Suprapubic skin (tissue), 4 donors: ENCODE measurements around the gene CHDH. TPM values are rescaled to one million over a fixed set of nuclear protein-coding genes. Genes with fewer than 3 reads are reported as not detected.
A peak's percentile ranks its signal among the peaks of the same experiment; 100 is the strongest.

Experiments
- DNase-seq, 2 donors: peaks; one replicate each; pipeline ENCODE4 v3.0.0-alpha.2; 2019; ENCODE audit warnings: low spot score in 2 of 2
- H3K27ac ChIP-seq: fragments of 200-600 bp; sonication (generic); one replicate; pipeline ENCODE4 v1.5.1; 2019
- H3K27me3 ChIP-seq: fragments of 200-600 bp; sonication (generic); one replicate; pipeline ENCODE4 v1.5.1; 2019
- H3K36me3 ChIP-seq: fragments of 200-600 bp; sonication (generic); one replicate; pipeline ENCODE4 v1.5.1; 2019
- H3K4me1 ChIP-seq: fragments of 200-600 bp; sonication (generic); one replicate; pipeline ENCODE4 v1.5.1; 2019
- H3K4me3 ChIP-seq: fragments of 200-600 bp; sonication (generic); one replicate; pipeline ENCODE4 v1.5.1; 2019; ENCODE audit warnings: mild to moderate bottlenecking
- H3K9me3 ChIP-seq: fragments of 200-600 bp; sonication (generic); one replicate; pipeline ENCODE4 v1.5.1; 2019
- EP300 ChIP-seq: sonication (generic); formaldehyde crosslinking; IDR thresholded peaks from one replicate; pipeline ENCODE4 v1.6.1; 2017; ENCODE audit warnings: antibody characterized with exemption
- POLR2A ChIP-seq, 2 donors: fragments of 450-650 bp; IDR thresholded peaks; one replicate each; pipeline ENCODE4 v1.6.1; 2017; ENCODE audit warnings: antibody characterized with exemption in 2 of 2, mild to moderate bottlenecking in 2 of 2, moderate library complexity in 2 of 2
- POLR2AphosphoS5 ChIP-seq, 3 donors: sonication (generic); formaldehyde crosslinking; IDR thresholded peaks; one replicate each; pipeline ENCODE4 v1.6.1; 2017; ENCODE audit warnings: antibody characterized with exemption in 3 of 3
- WGBS: methylation state at CpG from one replicate; pipeline ENCODE4 v1.1.5; 2018; 5-methylcytosine and 5-hydroxymethylcytosine counted together
- total RNA-seq, 4 donors: library from RNA; depleted of rRNA; stranded (reverse); fragments of >200 nt; gene quantifications; one replicate each; pipeline ENCODE4 v1.1.0, GENCODE V29; 2016
- TF ChIP-seq, protein P1 (sequence below), 2 donors: fragments of 200-600 bp in 1 of 2; fragments of 450-650 bp in 1 of 2; sonication (generic) in 1 of 2; IDR thresholded peaks; one replicate each; pipeline ENCODE4 v1.5.1; 2016 to 2019; ENCODE audit warnings: antibody characterized with exemption in 2 of 2, mild to moderate bottlenecking in 1 of 2, moderate library complexity in 1 of 2

CHDH gene
- total RNA-seq, 4 donors from 2014 or later = 6.0 to 26.4 (median 9.3) TPM

DNA sequence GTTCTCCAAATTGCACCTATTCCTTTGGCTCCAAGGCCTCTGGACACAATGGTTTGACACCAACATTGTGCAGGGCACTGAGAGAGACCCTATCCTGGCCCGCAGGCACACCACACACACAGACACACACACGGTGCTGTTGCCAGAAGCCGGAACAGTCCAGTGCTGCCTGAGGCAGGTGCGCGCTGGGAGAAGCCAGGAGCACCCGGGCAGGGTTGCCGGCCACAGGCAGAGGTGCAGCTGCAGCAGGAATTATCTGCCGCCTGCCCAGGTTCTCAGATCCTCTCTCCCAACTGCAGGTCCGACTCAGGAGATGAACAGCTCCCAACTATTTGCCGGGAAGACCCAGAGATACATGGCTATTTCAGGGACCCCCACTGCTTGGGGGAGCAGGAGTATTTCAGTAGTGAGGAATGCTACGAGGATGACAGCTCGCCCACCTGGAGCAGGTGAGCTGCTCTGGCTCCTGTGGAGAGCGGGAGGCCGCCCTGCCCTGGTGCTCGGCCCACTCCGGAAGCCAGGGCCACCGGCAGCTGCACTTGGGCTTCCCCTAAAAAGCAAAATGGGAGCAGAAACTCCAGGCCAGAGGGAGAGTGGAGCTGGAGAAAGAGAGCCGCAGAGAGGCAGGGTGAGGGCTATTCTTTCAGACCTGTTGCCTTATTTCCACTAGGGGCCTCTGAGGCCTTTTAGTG, 42.9 kb downstream of the CHDH start:
- peaks cover 15% of the 10 kb centered on the region for H3K4me1 ChIP-seq
- no peak overlapping the region for H3K27ac ChIP-seq
- TF ChIP-seq EP300 (no peak), POLR2A (IDR thresholded peaks at IDR 0.05) (no peak), POLR2AphosphoS5 (IDR thresholded peaks at IDR 0.05) (no peak)
- TF ChIP-seq, protein P1, sequence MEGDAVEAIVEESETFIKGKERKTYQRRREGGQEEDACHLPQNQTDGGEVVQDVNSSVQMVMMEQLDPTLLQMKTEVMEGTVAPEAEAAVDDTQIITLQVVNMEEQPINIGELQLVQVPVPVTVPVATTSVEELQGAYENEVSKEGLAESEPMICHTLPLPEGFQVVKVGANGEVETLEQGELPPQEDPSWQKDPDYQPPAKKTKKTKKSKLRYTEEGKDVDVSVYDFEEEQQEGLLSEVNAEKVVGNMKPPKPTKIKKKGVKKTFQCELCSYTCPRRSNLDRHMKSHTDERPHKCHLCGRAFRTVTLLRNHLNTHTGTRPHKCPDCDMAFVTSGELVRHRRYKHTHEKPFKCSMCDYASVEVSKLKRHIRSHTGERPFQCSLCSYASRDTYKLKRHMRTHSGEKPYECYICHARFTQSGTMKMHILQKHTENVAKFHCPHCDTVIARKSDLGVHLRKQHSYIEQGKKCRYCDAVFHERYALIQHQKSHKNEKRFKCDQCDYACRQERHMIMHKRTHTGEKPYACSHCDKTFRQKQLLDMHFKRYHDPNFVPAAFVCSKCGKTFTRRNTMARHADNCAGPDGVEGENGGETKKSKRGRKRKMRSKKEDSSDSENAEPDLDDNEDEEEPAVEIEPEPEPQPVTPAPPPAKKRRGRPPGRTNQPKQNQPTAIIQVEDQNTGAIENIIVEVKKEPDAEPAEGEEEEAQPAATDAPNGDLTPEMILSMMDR (IDR thresholded peaks at IDR 0.05) = no peak
- 96% methylated on average over 12 of the region's 18 CpGs for WGBS
- H3K9me3 ChIP-seq = no peaks in the 10 kb centered on the region
- DNase-seq = peak in 1 of 2 donors; percentile 60
- H3K4me3 ChIP-seq = no peak overlapping the region
- no peaks in the 10 kb centered on the region for H3K36me3 ChIP-seq
- no peaks in the 10 kb centered on the region for H3K27me3 ChIP-seq

DNA sequence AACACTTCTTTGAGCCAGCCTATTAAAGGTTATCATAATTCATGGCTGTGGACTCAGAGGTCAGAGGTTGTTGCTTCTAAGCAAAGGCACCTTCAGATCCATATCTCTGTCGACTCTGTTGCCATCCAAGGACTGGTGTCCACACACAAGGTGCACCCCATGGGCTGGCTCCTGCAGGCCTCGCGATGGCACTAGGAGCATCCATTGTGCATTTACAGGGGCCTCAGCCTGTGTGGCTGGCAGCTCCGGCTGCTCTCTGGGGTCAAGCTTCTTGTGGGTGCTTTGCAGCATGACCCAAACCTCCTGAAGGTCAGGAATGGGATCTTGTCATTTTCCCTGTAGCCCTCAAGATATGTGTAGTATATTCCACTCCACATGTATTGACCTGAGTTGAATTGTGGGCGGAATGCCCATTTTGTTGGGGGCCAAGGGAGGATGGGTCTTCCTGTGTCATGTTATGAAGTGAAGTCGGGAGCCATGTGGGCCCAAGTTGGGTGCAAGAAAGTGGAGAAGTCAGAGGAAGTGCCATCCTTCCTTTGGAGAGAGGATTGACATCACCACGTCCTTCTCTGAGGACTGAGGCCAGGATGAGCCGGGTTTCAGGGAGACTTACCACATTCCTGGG, 43.9 kb downstream of the CHDH start:
- H3K27me3 ChIP-seq = no peaks in the 10 kb centered on the region
- no peaks in the 10 kb centered on the region for H3K36me3 ChIP-seq
- TF ChIP-seq EP300 (no peak), POLR2AphosphoS5 (IDR thresholded peaks at IDR 0.05) (no peak), POLR2A (IDR thresholded peaks at IDR 0.05) (no peak)
- TF ChIP-seq, protein P1 (IDR thresholded peaks at IDR 0.05) = no peak
- no peaks in the 10 kb centered on the region for H3K9me3 ChIP-seq
- H3K27ac ChIP-seq = no peak overlapping the region
- no peak overlapping the region for H3K4me3 ChIP-seq
- no peak for DNase-seq
- WGBS = 72% methylated on average over 4 of the region's 8 CpGs
- H3K4me1 ChIP-seq = peaks cover 15% of the 10 kb centered on the region

DNA sequence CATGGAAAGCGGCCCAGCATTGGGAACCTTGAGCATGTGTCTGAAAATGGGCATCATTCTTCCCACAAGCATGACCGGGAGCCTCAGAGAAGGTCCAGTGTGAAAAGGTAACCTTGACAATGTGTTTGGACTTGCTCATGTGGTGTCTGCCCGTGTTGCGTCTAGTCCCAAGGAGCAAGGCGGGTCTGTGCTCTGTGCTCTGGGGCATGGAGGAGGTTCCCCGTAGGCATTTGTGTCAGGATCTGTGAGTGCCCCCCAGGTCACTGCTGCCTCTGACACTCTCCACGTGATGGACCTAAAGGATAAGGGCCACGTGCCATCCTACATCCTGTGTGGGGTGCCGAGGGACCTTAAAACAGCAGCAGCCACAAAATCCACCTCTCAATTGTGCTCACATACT, 44.9 kb downstream of the CHDH start:
- H3K27ac ChIP-seq = no peak overlapping the region
- H3K36me3 ChIP-seq = no peaks in the 10 kb centered on the region
- H3K4me1 ChIP-seq = peaks cover 15% of the 10 kb centered on the region
- H3K4me3 ChIP-seq = no peak overlapping the region
- DNase-seq = no peak
- no peaks in the 10 kb centered on the region for H3K9me3 ChIP-seq
- no peaks in the 10 kb centered on the region for H3K27me3 ChIP-seq
- no peak for TF ChIP-seq POLR2A (IDR thresholded peaks at IDR 0.05)
- TF ChIP-seq, protein P1 (IDR thresholded peaks at IDR 0.05) = no peak
- TF ChIP-seq POLR2AphosphoS5 (IDR thresholded peaks at IDR 0.05) = no peak
- TF ChIP-seq EP300 = no peak
- 100% methylated on average over 8 of the region's 9 CpGs for WGBS

DNA sequence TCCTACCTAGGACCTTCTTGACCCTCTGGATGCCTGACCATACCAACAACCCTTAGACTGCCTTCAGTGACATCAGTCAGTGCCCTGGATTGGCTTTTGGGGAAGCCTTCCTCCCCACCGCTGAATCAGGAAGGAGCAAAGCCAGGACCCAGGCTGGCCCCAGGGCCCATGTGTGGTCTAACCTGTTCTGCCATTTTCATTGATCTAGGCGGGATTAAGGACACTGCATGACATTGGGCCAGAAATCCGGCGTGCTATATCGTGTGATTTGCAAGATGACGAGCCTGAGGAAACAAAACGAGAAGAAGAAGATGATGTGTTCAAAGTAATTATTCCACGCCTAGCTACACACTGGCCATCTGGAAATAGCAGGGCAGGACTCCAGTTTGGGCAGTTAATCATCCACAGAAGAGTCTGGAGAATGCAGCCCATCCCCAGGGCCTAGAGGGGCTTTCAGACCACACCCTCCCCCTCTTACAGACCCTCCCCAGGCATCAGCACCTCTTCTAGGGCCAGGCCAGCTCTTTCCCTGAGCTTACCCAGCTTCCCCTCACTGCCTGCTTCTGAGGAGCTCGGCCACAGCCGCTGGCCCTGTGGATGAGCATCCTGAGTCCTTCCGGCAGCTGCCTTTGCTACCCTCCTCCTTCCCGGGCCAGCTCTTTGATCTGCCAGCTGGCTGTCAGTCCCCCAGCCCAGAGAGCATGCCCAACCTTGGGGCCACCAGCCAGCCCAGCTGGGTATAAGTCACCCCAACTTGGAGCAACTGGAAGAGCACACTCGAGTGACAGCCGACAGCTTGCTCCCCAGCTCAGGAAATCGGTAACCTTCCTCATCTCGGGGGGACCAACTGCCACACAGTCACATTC, 45.9 kb downstream of the CHDH start:
- Histone ChIP-seq H3K4me1 (peaks cover 13% of the 10 kb centered on the region), H3K36me3 (no peaks in the 10 kb centered on the region), H3K9me3 (no peaks in the 10 kb centered on the region), H3K27me3 (no peaks in the 10 kb centered on the region), H3K4me3 (no peak overlapping the region), H3K27ac (no peak overlapping the region)
- no peak for DNase-seq
- 73% methylated on average over 11 of the region's 16 CpGs for WGBS
- TF ChIP-seq POLR2AphosphoS5 (IDR thresholded peaks at IDR 0.05) (no peak), POLR2A (IDR thresholded peaks at IDR 0.05) (no peak), EP300 (no peak)
- TF ChIP-seq, protein P1 (IDR thresholded peaks at IDR 0.05) = no peak
